ENCODE measurements around the gene ALK.

DNA sequence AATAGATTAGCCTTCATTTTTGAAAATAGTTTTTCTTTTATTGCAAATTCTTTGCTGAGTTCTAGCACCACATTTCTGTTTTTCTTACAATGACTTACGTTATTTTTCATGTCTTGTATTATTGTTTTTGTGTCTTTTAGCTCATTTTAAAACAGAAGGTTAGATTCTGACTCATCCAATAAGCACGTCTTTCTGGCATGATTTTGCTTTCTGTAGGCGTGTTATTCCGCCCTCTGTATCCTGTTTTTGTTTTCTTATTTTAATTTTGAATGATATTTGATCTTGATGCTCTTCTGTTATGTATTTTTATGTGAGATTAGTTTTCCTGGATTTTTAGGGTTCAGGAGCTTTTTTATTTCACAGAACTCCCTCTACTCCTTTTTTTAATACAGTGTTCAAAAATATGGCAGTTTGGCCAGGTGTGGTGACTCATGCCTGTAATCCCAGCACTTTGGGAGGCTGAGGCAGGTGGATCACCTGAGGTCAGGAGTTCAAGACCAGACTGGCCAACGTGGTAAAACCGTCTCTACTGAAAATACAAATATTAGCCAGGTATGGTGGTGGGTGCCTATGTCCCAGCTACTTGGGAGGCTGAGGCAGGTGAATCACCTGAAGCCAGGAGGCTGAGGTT is 661.1 kb downstream of the ALK start:
- TF ChIP-seq CTCF (conservative IDR thresholded peaks at IDR 0.05; ENCODE audit: low read depth in 2 of 2), result no peak
- TF ChIP-seq CREB1 (CRISPR knock-in tag; IDR thresholded peaks at IDR 0.05; ENCODE audit: low read depth), result no peak
